HPDE6-E6E7 (cell line): Measurements from ENCODE around the gene ST8SIA6.
"Not testable (repeated sequence)": the region's sequence is repeated elsewhere in the genome, so short reads cannot be mapped to it uniquely, and the experiment has no call there.

Experiments used
- DNase-seq: peaks from one replicate; pipeline ENCODE4 v3.0.0; 2011; ENCODE audit warnings: missing footprints; ENCODE audit errors: extremely low spot score

ST8SIA6 gene

DNA sequence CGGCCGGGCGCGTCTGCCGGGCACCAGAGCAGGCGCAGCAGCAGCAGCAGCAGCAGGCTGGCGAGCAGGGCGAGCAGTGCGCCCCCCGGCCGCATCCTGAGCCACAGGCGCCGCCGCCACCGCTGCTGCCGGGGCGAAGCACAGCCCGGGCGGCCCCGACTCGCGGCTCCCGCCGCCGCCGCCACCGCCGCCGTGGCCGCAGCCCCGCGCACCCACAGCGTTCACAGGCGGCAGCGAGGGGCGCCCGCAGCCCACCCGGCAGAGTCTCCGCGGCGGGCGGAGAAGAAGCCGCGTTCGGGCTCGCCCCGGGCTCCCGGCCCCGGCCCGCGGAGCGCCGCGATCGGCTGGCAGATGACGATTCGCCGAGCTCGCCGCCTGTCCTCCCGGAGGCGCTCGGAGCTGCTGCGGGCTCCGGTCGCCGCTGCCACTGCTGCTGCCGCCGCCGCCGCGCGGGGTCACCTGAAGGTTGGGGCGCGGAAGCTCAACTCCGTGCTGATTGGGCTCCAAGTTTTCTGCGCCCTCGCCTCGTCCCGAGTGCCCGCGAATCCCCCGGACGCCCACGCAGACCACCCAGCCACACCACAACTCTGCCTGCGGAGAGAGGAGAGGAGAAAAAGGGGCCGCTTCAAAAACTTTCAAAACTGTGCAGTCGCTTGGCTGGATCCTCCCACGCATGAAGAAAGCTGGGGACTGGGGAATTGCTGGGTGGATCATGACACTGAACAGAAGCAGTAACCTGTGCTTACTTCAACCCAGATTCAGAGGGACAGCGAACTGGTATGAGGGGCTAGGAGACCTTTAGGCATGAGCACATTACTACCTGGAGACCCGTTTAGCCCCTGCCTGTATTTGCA lies at the start of gene ST8SIA6:
Gene ST8SIA6 (minus strand): TSS at position 435 of the 854 bp plus-strand sequence. CDS start 340 bp downstream, at position 95.
- DNase-seq: no peak

DNA sequence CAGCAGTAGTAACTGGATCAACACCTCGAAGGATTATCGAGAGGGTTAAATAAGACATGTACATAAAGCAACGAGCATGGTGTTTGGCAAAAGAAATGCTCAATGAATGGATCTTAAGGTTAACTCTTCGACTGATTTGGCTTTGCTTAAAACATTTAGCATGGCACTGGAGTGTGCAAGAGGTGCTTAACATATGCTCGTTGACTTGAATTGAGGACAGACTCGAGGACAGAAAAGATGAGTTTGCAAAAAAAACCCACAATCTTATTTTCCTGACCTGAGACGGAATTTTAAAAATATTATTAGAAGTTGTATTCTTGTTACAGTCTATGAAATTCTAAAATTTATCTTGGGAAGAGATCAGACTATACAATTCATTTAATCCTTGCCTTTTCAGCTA lies 49.4 kb upstream of the ST8SIA6 start:
- DNase-seq: no peak

GRCh38 chr10:17502814-17503213 lies 48.4 kb upstream of the ST8SIA6 start:
- DNase-seq: no peak

DNA sequence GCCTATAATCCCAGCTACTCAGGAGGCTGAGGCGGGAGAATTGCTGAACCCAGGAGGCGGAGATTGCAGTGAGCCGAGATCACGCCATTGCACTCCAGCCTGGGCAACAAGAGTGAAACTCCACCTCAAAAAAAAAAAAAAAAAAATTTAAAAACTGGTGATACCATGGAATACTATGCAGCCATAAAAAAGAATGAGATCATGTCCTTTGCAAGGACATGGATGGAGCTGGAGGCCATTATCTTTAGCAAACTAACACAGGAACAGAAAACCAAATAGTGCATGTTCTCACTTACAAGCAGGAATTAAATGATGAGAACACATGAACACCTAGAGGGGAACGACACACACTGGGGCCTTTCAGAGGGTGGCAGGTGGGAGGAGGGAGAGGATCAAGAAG lies 44.6 kb upstream of the ST8SIA6 start:
- DNase-seq: not testable (repeated sequence)

DNA sequence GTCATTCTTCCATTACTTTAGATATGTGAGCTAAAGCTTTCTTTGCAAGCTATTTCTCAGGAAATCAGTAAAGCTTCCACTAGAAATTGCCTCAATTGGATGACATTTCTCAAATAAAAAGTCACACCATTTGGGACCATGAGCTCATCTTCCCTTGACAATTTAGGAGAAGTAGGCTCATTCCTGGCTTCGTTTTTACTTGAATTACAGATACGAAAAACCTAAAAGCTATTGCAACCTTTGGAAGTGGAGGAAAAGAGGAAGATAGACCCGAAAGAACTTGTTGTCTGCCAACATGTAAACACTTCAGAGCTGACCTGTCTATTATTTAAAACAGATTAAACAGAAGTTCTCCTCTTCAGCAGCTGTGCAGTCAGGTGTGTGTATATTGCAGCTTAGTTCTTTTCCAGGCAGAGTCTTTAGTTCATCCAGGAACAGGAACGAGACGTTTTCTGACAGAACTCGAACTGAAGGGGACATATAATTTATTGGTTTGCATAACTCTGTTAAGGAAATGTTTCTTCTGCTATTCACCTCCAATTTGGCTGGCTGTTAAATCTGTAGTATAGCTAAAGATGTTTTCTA lies 43.1 kb upstream of the ST8SIA6 start:
- DNase-seq: no peak

- DNase-seq: no peak
Measured at GRCh38 chr10:17494626-17495260, 40.3 kb upstream of the ST8SIA6 start.

GRCh38 chr10:17488848-17489247 lies 34.5 kb upstream of the ST8SIA6 start:
- DNase-seq: no peak

DNA sequence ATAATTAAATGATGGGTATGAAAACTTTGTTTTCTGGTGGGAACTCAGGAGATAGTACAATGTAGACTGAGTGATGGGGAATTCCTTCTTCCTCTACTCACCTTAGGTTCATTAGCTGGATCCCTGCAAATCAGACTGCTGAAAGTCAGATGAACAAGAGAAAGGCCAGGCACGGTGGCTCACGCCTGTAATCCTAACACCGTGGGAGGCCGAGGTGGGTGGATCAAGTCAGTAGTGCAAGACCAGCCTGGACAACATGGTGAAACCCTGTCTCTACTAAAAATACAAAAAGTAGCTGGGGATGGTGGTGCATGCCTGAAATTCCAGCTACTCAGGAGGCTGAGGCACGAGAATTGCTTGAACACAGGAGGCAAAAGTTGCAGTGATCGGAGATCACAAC lies 28.7 kb upstream of the ST8SIA6 start:
- DNase-seq: no peak

GRCh38 chr10:17479822-17480221 lies 25.4 kb upstream of the ST8SIA6 start:
- DNase-seq: no peak

GRCh38 chr10:17479015-17479615 lies 24.7 kb upstream of the ST8SIA6 start:
- DNase-seq: no peak

DNA sequence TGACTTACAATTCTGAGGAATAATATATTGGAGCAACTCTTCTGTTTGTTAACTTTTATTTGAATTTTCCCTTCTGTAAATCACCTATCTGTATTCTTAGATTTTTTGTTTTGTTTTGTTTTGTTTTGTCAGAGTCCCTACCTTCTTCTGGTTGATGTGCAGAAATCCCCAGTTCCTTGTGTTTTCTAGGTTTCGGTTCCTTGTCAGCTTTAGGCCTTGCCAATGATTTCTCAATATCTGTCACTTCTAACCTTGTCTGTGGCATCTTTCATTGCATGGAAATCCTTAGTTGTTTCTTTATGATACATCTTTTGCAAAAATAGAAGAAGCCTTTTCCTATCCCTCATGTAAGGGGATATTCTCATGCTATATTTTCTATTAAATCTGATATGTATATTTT lies 21.7 kb upstream of the ST8SIA6 start:
- DNase-seq: no peak

DNA sequence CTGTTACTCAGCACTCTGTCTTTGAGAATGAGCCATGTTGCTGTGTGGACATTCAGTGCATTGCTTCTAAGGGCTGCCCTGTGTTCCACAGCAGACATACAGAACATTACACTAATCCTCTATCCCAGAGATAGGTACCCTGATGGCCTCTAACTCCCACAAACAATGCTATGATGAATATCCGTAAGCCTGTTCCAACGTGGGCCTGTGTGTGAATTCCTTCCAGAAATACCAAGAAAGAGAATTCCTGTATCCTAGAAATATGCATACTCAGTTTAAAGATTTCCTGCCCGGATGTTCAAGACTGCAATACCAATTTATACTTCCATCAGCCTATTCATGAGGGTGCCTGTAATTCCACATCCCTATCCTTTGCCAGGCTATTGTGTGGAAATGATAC lies 21.3 kb upstream of the ST8SIA6 start:
- DNase-seq: no peak

- no peak for DNase-seq
Measured at GRCh38 chr10:17474595-17475323, 20.4 kb upstream of the ST8SIA6 start.

- no peak for DNase-seq
Measured at GRCh38 chr10:17473228-17473950, 19.0 kb upstream of the ST8SIA6 start.

DNA sequence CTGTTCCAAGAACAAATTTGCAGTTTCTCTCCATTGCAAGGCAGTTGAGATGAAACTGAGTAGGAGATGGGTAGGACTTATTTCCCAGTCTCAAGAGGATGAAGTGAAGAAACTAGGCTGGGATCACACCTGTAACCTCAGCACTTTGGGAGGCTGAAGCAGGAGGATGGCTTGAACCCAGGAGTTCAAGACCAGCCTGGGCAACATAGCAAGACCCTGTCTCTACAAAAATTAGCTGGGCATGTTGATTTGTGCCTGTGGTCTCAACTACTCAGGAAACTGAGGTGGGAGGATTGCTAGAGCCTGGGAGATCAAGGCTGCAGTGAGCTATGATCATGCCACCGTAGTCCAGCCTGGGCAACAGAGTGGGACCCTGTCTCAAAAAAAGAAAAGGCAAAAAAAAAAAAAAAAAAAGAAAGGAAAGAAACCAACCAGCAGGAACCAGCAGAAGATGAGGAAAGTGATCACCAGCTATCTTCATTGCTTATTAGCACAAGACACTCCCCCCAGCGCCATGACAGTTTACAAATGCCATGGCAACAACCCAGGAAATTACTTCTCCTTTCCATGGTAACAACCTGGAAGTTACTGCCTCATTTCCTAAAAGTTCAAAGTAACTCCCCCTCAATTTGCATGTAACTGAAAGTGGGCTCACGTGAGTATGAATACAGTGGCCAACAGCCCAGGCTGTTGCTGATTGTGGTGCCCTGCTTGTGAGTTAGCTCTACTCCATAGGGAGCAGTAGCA lies 18.3 kb upstream of the ST8SIA6 start:
- no peak for DNase-seq

- DNase-seq: no peak
Measured at GRCh38 chr10:17470246-17470645, 15.9 kb upstream of the ST8SIA6 start.

GRCh38 chr10:17465328-17466125 lies 11.1 kb upstream of the ST8SIA6 start:
- DNase-seq: no peak

- no peak for DNase-seq
Measured at GRCh38 chr10:17464545-17464944, 10.2 kb upstream of the ST8SIA6 start.

GRCh38 chr10:17460756-17461155 lies 6.4 kb upstream of the ST8SIA6 start:
- DNase-seq: no peak

GRCh38 chr10:17457083-17457482 lies 2.7 kb upstream of the ST8SIA6 start:
- DNase-seq: no peak
